SKM-1 (cell line): ENCODE data around the gene FOXL2.

Experiments
- DNase-seq: peaks from one replicate; lab custom pipeline; 2025; ENCODE audit not compliant: unreplicated experiment; lab: John Stamatoyannopoulos, UW

FOXL2 gene

DNA sequence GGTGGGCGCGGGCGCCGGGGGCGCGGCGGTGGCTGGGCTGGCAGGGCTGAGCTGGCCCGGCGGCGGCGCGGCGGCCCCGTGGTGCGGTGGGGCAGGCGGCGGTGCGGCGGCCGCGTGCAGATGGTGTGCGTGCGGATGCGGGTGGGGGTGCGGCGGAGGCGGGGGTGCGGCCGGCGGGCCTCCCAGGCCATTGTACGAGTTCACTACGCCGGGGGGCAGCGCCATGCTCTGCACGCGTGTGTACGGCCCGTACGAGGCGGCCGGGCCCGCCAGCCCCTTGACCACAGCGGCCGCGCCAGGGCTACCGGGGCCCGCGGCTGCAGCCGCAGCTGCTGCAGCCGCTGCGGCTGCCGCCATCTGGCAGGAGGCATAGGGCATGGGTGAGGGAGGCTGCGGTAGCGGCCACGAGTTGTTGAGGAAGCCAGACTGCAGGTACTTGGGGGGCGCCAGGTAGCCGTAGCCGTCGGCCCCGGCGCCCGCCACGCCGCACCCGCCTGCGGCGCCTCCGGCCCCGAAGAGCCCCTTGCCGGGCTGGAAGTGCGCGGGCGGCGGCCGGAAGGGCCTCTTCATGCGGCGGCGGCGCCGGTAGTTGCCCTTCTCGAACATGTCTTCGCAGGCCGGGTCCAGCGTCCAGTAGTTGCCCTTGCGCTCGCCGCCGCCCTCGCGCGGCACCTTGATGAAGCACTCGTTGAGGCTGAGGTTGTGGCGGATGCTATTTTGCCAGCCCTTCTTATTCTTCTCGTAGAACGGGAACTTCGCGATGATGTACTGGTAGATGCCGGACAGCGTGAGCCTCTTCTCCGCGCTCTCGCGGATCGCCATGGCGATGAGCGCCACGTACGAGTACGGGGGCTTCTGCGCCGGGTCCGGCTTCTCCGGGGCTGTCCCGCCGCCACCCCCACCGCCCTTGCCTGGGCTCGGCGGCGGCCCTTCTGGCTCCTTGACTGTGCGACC, 951 bp downstream of the FOXL2 start:
- DNase-seq = no peak

DNA sequence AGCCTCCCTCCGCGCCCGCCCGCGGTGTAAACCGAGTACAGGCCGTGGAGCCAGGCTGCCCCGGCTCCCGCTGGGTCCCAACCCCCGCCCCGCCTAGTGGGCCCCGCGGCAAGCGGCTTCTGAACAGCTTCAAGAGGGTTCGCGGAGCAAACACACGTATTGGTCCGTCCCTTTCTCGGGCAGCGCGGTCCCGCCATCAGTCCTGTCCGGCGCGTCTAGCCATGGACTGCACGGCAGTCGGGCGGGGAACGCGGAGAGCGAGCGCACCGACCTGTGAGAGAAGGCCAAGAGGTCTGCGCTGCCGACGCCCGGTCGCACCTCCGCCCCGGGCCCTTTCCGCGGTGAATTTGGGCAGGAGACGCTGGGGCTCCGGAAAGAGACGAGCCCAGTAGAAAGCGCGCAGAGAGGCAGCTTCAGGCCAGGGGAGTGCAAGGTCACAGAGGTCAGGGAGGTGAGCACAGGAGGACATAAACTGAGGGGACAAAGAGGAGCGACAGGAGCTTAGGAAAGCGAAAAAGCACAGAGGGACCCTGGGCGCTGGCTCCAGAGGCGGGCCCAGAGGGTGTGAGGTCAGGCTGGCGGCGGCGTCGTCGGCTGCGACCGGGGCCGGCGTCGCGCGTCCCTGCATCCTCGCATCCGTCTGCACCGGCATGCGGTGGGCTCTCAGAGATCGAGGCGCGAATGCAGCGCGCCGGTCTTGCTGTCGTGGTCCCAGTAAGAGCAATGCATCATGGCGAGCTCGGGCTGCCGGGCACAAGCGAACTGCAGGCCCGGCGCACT, 1.8 kb downstream of the FOXL2 start:
- no peak for DNase-seq

DNA sequence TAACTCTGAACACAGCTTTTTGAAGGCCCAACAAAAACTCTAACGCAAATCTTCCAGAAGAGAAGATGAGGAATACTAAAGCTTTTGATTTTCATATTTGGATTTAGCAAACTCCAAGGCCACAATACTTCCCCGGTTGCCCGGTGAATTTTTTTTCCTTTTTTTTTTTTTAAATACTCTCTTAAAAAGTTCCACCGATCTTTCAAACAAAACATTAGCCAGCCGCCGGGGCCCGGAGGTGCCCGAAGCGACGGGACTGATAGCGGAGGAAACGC, 2.3 kb downstream of the FOXL2 start:
- DNase-seq = no peak

- DNase-seq = no peak
Observed at GRCh38 chr3:138943724-138944653, 2.9 kb downstream of the FOXL2 start.

GRCh38 chr3:138942861-138943623, 3.9 kb downstream of the FOXL2 start:
- DNase-seq = no peak

DNA sequence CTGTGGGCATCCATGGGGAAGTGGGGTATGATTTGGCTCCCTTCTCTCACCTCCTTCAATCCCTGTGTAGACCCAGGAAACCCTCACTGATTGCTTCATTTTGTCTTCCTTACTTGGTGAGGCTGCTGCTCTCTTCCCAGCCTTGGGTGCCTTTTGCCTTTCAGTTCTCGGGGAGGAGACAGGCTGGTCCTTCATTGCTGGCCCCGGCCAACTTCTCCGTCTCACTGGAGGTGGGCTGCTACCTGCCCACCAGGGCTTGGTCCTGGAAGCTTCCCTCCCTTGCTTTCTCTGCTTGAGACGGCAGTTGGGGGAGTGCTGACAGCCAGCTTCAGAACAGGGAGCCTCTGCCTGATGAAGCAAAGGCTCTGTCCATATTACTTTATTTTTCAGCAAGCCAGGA, 4.7 kb downstream of the FOXL2 start:
- DNase-seq = no peak

DNA sequence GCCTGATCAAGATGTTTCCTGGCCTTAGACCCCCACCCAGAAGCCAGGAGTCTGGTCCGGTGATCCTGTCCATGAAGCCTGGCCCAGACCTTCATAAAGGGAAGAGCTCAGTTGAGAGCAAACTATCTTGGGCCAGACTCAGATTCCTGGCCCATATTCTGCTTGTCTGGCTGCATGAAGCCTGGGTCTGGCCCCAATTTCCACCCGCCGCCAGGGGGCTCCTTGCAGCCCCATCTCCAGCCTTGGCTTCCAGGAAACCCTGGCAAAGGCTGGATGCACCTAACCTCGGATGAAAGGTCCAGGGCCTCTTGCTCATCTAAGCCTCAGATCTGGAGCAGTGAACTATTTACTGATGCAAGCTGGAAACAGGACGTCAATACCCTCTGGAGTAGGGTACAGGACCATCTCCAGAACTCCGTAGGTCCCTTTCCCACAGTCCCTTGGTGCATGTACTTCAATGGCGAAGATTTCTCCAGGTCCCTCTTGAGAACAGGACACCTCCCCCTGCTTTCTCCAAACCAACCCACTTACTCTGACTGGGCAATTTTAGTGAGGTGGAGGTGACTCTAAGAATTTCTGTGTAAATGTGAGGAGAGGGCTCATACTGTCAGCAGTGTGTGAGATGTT, 5.6 kb downstream of the FOXL2 start:
- no peak for DNase-seq

DNA sequence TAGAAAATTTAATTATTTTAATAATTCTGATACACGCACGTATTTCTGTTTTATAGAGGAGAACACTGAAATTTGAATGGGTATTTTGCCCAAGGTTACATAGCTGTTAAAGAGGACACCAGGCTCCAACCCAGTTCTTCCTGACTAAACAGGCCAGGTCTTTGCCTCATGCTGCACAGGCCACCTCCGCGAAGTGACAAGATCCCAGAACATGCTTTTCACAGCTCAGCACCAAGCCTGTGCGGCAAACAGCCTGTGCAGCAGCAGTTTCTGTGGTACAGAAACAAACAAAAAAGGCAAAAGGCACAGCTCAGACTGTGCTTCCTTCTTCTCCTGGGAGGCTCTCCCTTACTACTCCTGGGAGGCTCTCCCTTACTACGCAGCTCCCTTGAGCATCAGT, 6.5 kb downstream of the FOXL2 start:
- no peak for DNase-seq

GRCh38 chr3:138939561-138940241, 7.2 kb downstream of the FOXL2 start:
- no peak for DNase-seq

DNA sequence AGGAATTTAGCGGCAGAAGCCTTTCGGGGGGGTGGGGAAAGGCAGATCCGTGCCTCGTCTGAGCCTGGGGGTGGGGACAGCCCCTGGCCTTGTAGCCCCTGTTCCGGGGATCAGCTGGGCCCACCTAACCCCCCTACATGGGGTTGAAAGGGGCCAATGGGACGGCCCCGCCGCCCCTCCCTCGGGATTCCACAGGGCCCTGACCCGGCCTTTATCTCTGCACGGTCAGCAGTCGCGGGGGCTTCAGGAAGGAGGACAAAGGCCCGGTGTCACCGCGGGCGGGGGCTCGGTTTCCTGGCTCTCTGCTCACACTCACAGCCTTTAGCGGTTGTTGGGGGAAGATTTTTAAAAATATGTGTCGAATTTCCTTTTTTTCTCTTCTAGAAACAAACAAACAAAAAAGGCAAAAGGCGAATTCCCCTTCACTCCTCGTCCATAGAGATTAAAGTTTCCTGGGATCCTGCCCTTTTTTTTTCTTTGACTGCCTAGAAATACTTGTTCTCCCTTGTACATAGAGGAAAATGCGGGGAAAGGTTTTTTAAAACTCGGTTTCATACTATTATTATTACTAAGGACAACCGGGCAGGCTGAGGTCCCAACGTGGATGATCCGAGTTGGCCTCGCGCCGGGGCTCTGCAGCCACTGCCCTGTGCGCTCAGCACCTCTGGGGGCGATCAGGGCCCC, 7.9 kb downstream of the FOXL2 start:
- DNase-seq = no peak

- no peak for DNase-seq
Observed at GRCh38 chr3:138938056-138938876, 8.7 kb downstream of the FOXL2 start.

DNA sequence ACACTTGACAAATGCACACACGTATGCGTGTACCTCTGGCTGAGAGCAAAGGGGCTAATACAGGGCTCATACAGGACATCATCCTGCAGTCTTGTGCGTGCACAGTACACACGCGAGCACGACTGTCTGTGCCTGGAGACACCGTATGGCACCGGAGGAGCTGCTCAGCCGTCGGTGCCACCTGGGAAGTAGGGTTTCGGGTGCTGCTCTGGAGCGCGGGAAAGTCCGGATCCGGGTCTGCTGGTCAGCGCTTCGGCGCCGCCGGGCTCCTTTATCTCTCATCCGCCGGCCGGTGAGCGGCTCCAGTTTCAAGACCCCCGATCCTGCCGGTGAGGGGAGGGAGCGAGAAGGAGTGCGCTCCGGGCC, 9.3 kb downstream of the FOXL2 start:
- no peak for DNase-seq

- no peak for DNase-seq
Observed at GRCh38 chr3:138936741-138937689, 9.9 kb downstream of the FOXL2 start.

GRCh38 chr3:138935863-138936740, 10.8 kb downstream of the FOXL2 start:
- peak; percentile 25 for DNase-seq

- no peak for DNase-seq
Observed at GRCh38 chr3:138935505-138935862, 11.5 kb downstream of the FOXL2 start.
